Endothelial cell of umbilical vein (primary cell): Measurements from ENCODE around the gene KDM4C. TPM values are rescaled to one million over a fixed set of nuclear protein-coding genes. Genes with fewer than 3 reads are reported as not detected.

Experiments used
- BruUV-seq: library from RNA; stranded (reverse); fragments of 400-500 nt; replicated peaks from 2 replicates; lab custom pipeline; 2021; lab: Mats Ljungman, UMichigan
- CTCF ChIA-PET: fragments of 300-600, 350-600 bp; sonication (Branson Sonifier 250); formaldehyde crosslinking; loops from one replicate; lab custom pipeline; 2021; ENCODE audit warnings: antibody characterized with exemption, inconsistent platforms; lab: Charles Lee
- POLR2A ChIA-PET: fragments of 300-600, 350-600 bp; sonication (Branson Sonifier 250); formaldehyde crosslinking; loops from one replicate; lab custom pipeline; 2021; ENCODE audit warnings: antibody characterized with exemption, inconsistent platforms; lab: Charles Lee
- DNase-seq: peaks from one replicate; pipeline ENCODE4 v3.0.0-alpha.2; 2011; ENCODE audit warnings: low read depth, low spot score
- FAIRE-seq: peaks from 2 replicates; lab custom pipeline; 2011; peaks lifted over from hg19 to GRCh38; lab: Jason Lieb, UNC
- H2AFZ ChIP-seq: 2 replicates; pipeline ENCODE4 v1.6.0; 2012; ENCODE audit warnings: low read depth, low read length, control low read depth, inconsistent platforms
- H3K27ac ChIP-seq: 2 replicates; pipeline ENCODE4 v1.5.1; 2011; ENCODE audit warnings: low read depth, mild to moderate bottlenecking, control low read depth, low read length, moderate library complexity; ENCODE audit not compliant: insufficient read depth
- H3K27me3 ChIP-seq, 2 experiments: 2 replicates each; pipeline versions ENCODE4 v1.6.0 to v1.6.1; 2011; ENCODE audit warnings: low read length in 2 of 2, mixed read lengths in 1 of 2; ENCODE audit not compliant: control insufficient read depth in 2 of 2, insufficient read depth in 2 of 2
- H3K36me3 ChIP-seq, 2 experiments: 2 replicates in 1 of 2; 3 replicates in 1 of 2; pipeline ENCODE4 v1.5.1; 2011; ENCODE audit warnings: low read length in 2 of 2, mild to moderate bottlenecking in 1 of 2, moderate library complexity in 1 of 2; ENCODE audit not compliant: control insufficient read depth in 2 of 2, insufficient read depth in 2 of 2; ENCODE audit errors: extremely low read depth in 1 of 2
- H3K4me1 ChIP-seq: 3 replicates; pipeline ENCODE4 v1.5.1; 2011; ENCODE audit warnings: mild to moderate bottlenecking, low read length; ENCODE audit not compliant: control insufficient read depth, insufficient read depth; ENCODE audit errors: extremely low read depth
- H3K4me2 ChIP-seq: 2 replicates; pipeline ENCODE4 v1.6.1; 2011; ENCODE audit warnings: low read length, control low read depth, mixed read lengths; ENCODE audit not compliant: insufficient read depth
- H3K4me3 ChIP-seq, 3 experiments: fragments of 200-600 bp in 1 of 3; sonication (generic), shearing (Covaris generic) in 1 of 3; replicated peaks in 1 of 3; 2 replicates each; pipeline ENCODE4 v1.5.1; 2011 to 2016; ENCODE audit warnings: control low read depth in 3 of 3, low read length in 3 of 3, mild to moderate bottlenecking in 2 of 3, inconsistent platforms in 1 of 3, low read depth in 1 of 3, moderate library complexity in 1 of 3; ENCODE audit not compliant: insufficient read depth in 1 of 3
- H3K79me2 ChIP-seq: 2 replicates; pipeline ENCODE4 v1.6.0; 2012; ENCODE audit warnings: low read length, inconsistent platforms; ENCODE audit not compliant: control insufficient read depth, insufficient read depth
- H3K9ac ChIP-seq: replicated peaks from 2 replicates; pipeline ENCODE3; 2011; ENCODE audit warnings: low read length, control low read depth; ENCODE audit not compliant: insufficient read depth; ENCODE audit errors: extremely low read depth
- H3K9me1 ChIP-seq: replicated peaks from 3 replicates; pipeline ENCODE4 v1.6.0; 2011; ENCODE audit warnings: mild to moderate bottlenecking, low read length; ENCODE audit not compliant: control insufficient read depth, insufficient read depth; ENCODE audit errors: extremely low read depth
- H3K9me3 ChIP-seq: replicated peaks from 2 replicates; pipeline ENCODE4 v1.5.1; 2012; ENCODE audit warnings: low read length, inconsistent platforms; ENCODE audit not compliant: control insufficient read depth, insufficient read depth
- H4K20me1 ChIP-seq: replicated peaks from 2 replicates; pipeline ENCODE3; 2011; ENCODE audit warnings: mild to moderate bottlenecking, low read length; ENCODE audit not compliant: control insufficient read depth, insufficient read depth; ENCODE audit errors: extremely low read depth
- CTCF ChIP-seq, 2 donors: IDR thresholded peaks; 1 replicate in 1 of 2; 2 replicates in 1 of 2; pipeline ENCODE4 v1.5.1; 2011; ENCODE audit warnings: low read length in 2 of 2, mild to moderate bottlenecking in 2 of 2, moderate library complexity in 2 of 2, control low read depth in 1 of 2, inconsistent platforms in 1 of 2, low read depth in 1 of 2; ENCODE audit not compliant: insufficient read depth in 1 of 2; ENCODE audit errors: extremely low read depth in 1 of 2
- FOS ChIP-seq: IDR thresholded peaks from 2 replicates; pipeline ENCODE4 v1.6.1; 2011; ENCODE audit warnings: mild to moderate bottlenecking, low read length, moderate library complexity, borderline replicate concordance; ENCODE audit not compliant: insufficient read depth
- GATA2 ChIP-seq: IDR thresholded peaks from 2 replicates; pipeline ENCODE4 v1.7.0; 2011; ENCODE audit warnings: low read depth, mild to moderate bottlenecking, moderate library complexity, mixed read lengths, low read length; ENCODE audit not compliant: insufficient read length, insufficient read depth
- JUN ChIP-seq: IDR thresholded peaks from 2 replicates; pipeline ENCODE4 v1.6.1; 2011; ENCODE audit warnings: borderline replicate concordance, low read depth; ENCODE audit not compliant: insufficient read length, insufficient read depth
- MAX ChIP-seq: IDR thresholded peaks from 2 replicates; pipeline ENCODE4 v1.6.1; 2011; ENCODE audit not compliant: insufficient read depth, insufficient read length
- POLR2A ChIP-seq: IDR thresholded peaks from 2 replicates; pipeline ENCODE4 v1.6.1; 2012; ENCODE audit warnings: low read depth, mild to moderate bottlenecking, control low read depth, low read length
- POLR2AphosphoS5 ChIP-seq: IDR thresholded peaks from 2 replicates; pipeline ENCODE4 v1.6.1; 2012; ENCODE audit warnings: low read depth, mild to moderate bottlenecking, control low read depth, low read length, moderate library complexity; ENCODE audit not compliant: insufficient read depth
- dilution Hi-C: fragments of 300-500 bp; cut with MboI; formaldehyde crosslinking; loops from one replicate; pipeline ENCODE4 v1.15.0; 2019; ENCODE audit warnings: low sequenced_read_pairs; ENCODE audit not compliant: extremely low pct_ligation_motif_present
- intact Hi-C: fragments of 100-400 bp; cut with micrococcal nuclease; formaldehyde crosslinking; loops from one replicate; pipeline ENCODE4 v1.10.0; 2022
- polyA plus RNA-seq, 4 experiments: library from polyadenylated mRNA; depleted of rRNA in 3 of 4; stranded (reverse) in 3 of 4; unstranded in 1 of 4; fragments of >200 nt; gene quantifications; 2 replicates each; pipeline versions ENCODE4 v1.2.1 to v1.2.3, GENCODE V29; 2011 to 2012; ENCODE audit warnings: missing spikeins in 1 of 4
- total RNA-seq: library from RNA; stranded (reverse); gene quantifications from 2 replicates; pipeline ENCODE4 v1.2.3, GENCODE V29; 2021

Gene KDM4C
- total and polyA plus RNA-seq, 2 donors (not counting 3 experiments of a cell fraction or from before 2014, with no cell fraction given) = 5.4 to 15.0 TPM

GRCh38 chr9:6880626-6881025 is 122.9 kb downstream of the KDM4C start:
- H3K79me2 ChIP-seq = no peaks in the 10 kb centered on the region
- H3K9me3 ChIP-seq = no peaks in the 10 kb centered on the region
- BruUV-seq = no TSS peak
- no peak overlapping the region for H2AFZ ChIP-seq
- no peak for FAIRE-seq
- H3K4me3 ChIP-seq = no peak overlapping the region
- no peaks in the 10 kb centered on the region for H3K9me1 ChIP-seq
- H3K4me1 ChIP-seq = no peaks in the 10 kb centered on the region
- no peak for DNase-seq
- ChIA-PET POLR2A (no interaction called here), CTCF (no interaction called here)
- H3K36me3 ChIP-seq = no peaks in the 10 kb centered on the region
- no peak for TF ChIP-seq CTCF (IDR thresholded peaks at IDR 0.05; ENCODE audit: extremely low read depth in 1 of 2, insufficient read depth in 1 of 2, low read depth in 1 of 2, low read length in 2 of 2)
- TF ChIP-seq MAX = no peak
- TF ChIP-seq POLR2AphosphoS5 = no peak
- TF ChIP-seq JUN = no peak
- H3K27ac ChIP-seq = no peak overlapping the region
- H4K20me1 ChIP-seq = no peaks in the 10 kb centered on the region
- intact Hi-C loops (no loop called here), dilution Hi-C loops (no loop called here)
- no peaks in the 10 kb centered on the region for H3K27me3 ChIP-seq
- H3K4me2 ChIP-seq = no peak overlapping the region
- H3K9ac ChIP-seq = no peak overlapping the region

GRCh38 chr9:6884101-6884500 is 126.3 kb downstream of the KDM4C start:
- no peak for FAIRE-seq

More at GRCh38 chr9:6884101-6884500, 126.3 kb downstream of the KDM4C start:
- POLR2A ChIA-PET = no interaction called here
- TF ChIP-seq POLR2A = no peak
- TF ChIP-seq FOS = no peak
- no peak for TF ChIP-seq GATA2
- no peak for TF ChIP-seq CTCF (IDR thresholded peaks at IDR 0.05; ENCODE audit: extremely low read depth in 1 of 2, insufficient read depth in 1 of 2, low read depth in 1 of 2, low read length in 2 of 2)
- no peak for TF ChIP-seq POLR2AphosphoS5
- no peak for TF ChIP-seq JUN
- Histone ChIP-seq H3K4me3 (no peak overlapping the region), H3K27me3 (no peaks in the 10 kb centered on the region), H4K20me1 (no peaks in the 10 kb centered on the region), H3K27ac (no peak overlapping the region), H3K9ac (no peak overlapping the region), H3K79me2 (no peaks in the 10 kb centered on the region), H3K9me3 (no peaks in the 10 kb centered on the region), H3K9me1 (no peaks in the 10 kb centered on the region), H3K4me1 (no peaks in the 10 kb centered on the region), H3K36me3 (no peaks in the 10 kb centered on the region), H3K4me2 (no peak overlapping the region), H2AFZ (no peak overlapping the region)
- dilution Hi-C loops = no loop called here
- CTCF ChIA-PET = interaction anchor here (1.6 kb wide), 1 partner anchor 57 kb away, joined by 4 read pairs; no protein-coding TSS in a partner anchor
- intact Hi-C loops = no loop called here
- no peak for DNase-seq
- BruUV-seq = no TSS peak
